Naive thymus-derived CD4-positive, alpha-beta T cell (primary cell): ENCODE measurements around the gene EMCN. TPM values are rescaled to one million over a fixed set of nuclear protein-coding genes. Genes with fewer than 3 reads are reported as not detected.

Source experiments
- ATAC-seq: fragments of 150-1000 bp; cut with Tn5 transposase; 2 replicates; pipeline ENCODE4 v1.10.0; 2021; ENCODE audit warnings: mild to moderate bottlenecking, moderate library complexity
- CTCF ChIA-PET: fragments of 350-600 bp; sonication (Branson Sonifier 250); formaldehyde crosslinking; loops from one replicate; lab custom pipeline; 2021; ENCODE audit warnings: antibody characterized with exemption; lab: Charles Lee
- POLR2A ChIA-PET: fragments of 350-600 bp; sonication (Branson Sonifier 250); formaldehyde crosslinking; loops from one replicate; lab custom pipeline; 2021; ENCODE audit warnings: antibody characterized with exemption, inconsistent platforms; lab: Charles Lee
- DNase-seq, 9 donors: peaks; one replicate each; pipeline versions ENCODE4 v3.0.0 to v3.0.0-alpha.2; 2020 to 2022; ENCODE audit warnings: mixed read lengths in 1 of 9
- H3K27ac ChIP-seq: one replicate; pipeline ENCODE4 v1.7.0; 2013; ENCODE audit warnings: mild to moderate bottlenecking, low read depth, low read length, moderate library complexity
- H3K27me3 ChIP-seq, 2 donors: one replicate each; pipeline ENCODE4 v1.7.0; 2013; ENCODE audit warnings: low read length in 2 of 2, mild to moderate bottlenecking in 2 of 2, moderate library complexity in 2 of 2; ENCODE audit not compliant: control insufficient read depth in 2 of 2, insufficient read depth in 2 of 2
- H3K36me3 ChIP-seq, 3 experiments: 1 replicate in 2 of 3; 2 replicates in 1 of 3; pipeline ENCODE4 v1.7.0; 2013; ENCODE audit warnings: low read length in 3 of 3, mild to moderate bottlenecking in 3 of 3, moderate library complexity in 1 of 3; ENCODE audit not compliant: insufficient read depth in 3 of 3, control insufficient read depth in 2 of 3
- H3K4me1 ChIP-seq, 2 donors: one replicate each; pipeline ENCODE4 v1.7.0; 2013; ENCODE audit warnings: low read length in 2 of 2, mild to moderate bottlenecking in 2 of 2, moderate library complexity in 1 of 2; ENCODE audit not compliant: control insufficient read depth in 2 of 2, insufficient read depth in 2 of 2
- H3K4me3 ChIP-seq: 2 replicates; pipeline ENCODE4 v1.7.0; 2013; ENCODE audit warnings: mild to moderate bottlenecking, low read length
- H3K9me3 ChIP-seq, 3 experiments: 1 replicate in 2 of 3; 2 replicates in 1 of 3; pipeline ENCODE4 v1.7.0; 2013; ENCODE audit warnings: low read length in 3 of 3; ENCODE audit not compliant: control insufficient read depth in 2 of 3
- H3K27ac Mint-ChIP-seq, 9 donors: one replicate each; pipeline ENCODE4 v1.8.0; 2020 to 2022; ENCODE audit warnings: mixed read lengths in 9 of 9, mild to moderate bottlenecking in 8 of 9, moderate library complexity in 5 of 9, inconsistent platforms in 2 of 9
- H3K27me3 Mint-ChIP-seq, 5 donors: one replicate each; pipeline ENCODE4 v1.8.0; 2021 to 2022; ENCODE audit warnings: mixed read lengths in 5 of 5, mild to moderate bottlenecking in 1 of 5
- H3K36me3 Mint-ChIP-seq, 5 donors: one replicate each; pipeline ENCODE4 v1.8.0; 2020 to 2022; ENCODE audit warnings: mixed read lengths in 5 of 5, mild to moderate bottlenecking in 3 of 5, inconsistent platforms in 1 of 5
- H3K4me1 Mint-ChIP-seq, 7 donors: one replicate each; pipeline ENCODE4 v1.8.0; 2020 to 2022; ENCODE audit warnings: mixed read lengths in 7 of 7, mild to moderate bottlenecking in 3 of 7, inconsistent platforms in 1 of 7
- H3K4me3 Mint-ChIP-seq, 10 donors: one replicate each; pipeline ENCODE4 v1.8.0; 2020 to 2022; ENCODE audit warnings: mild to moderate bottlenecking in 10 of 10, mixed read lengths in 10 of 10, moderate library complexity in 6 of 10, inconsistent platforms in 2 of 10
- H3K9me3 Mint-ChIP-seq, 11 donors: one replicate each; pipeline ENCODE4 v1.8.0; 2020 to 2022; ENCODE audit warnings: mixed read lengths in 11 of 11, mild to moderate bottlenecking in 4 of 11, inconsistent platforms in 1 of 11, moderate library complexity in 1 of 11
- intact Hi-C, 2 donors: fragments of 100-400 bp; cut with micrococcal nuclease; formaldehyde crosslinking; loops; one replicate each; pipeline ENCODE4 v1.15.1; 2023
- polyA plus RNA-seq, 2 donors: library from polyadenylated mRNA; unstranded; fragments of 300-500 nt; fragmentation: Illumina TruSeq; gene quantifications; one replicate each; pipeline ENCODE4 v1.2.3, GENCODE V29; 2021
- total RNA-seq, 6 experiments: library from RNA in 5 of 6; stranded (reverse) in 5 of 6; gene quantifications; 1 replicate in 5 of 6; 2 replicates in 1 of 6; pipeline ENCODE4 v1.2.3 and lab custom pipeline; 2021 to 2026

EMCN gene
- total RNA-seq, result not detected
- not detected for polyA plus RNA-seq
- not detected for total RNA-seq (lab: John Stamatoyannopoulos, UW)

GRCh38 chr4:100517864-100518341 is at the start of gene EMCN:
TSS of gene EMCN (minus strand) at chr4:100518022. CDS start at chr4:100517914, 108 bp downstream.
- Histone ChIP-seq H3K27me3 (no peaks in the 10 kb centered on the region), H3K4me3 (no peak within 1 kb of the TSS), H3K36me3 (no peaks in the 10 kb centered on the region), H3K4me1 (no peaks in the 10 kb centered on the region), H3K27ac (no peak within 1 kb of the TSS), H3K9me3 (no peaks in the 10 kb centered on the region)
- ATAC-seq, result no peak
- H3K27me3 Mint-ChIP-seq, result peaks cover 4 to 31% (median 9%) of the 10 kb centered on the region in 5 donors
- H3K4me3 Mint-ChIP-seq, result no peak within 1 kb of the TSS
- no peaks in the 10 kb centered on the region for H3K4me1 Mint-ChIP-seq
- CTCF ChIA-PET, result interaction anchor here (0.6 kb wide), 1 partner anchor 28 kb away, joined by 3 read pairs; no protein-coding TSS in a partner anchor
- peaks cover 0 to 4% (median 0%) of the 10 kb centered on the region in 11 donors for H3K9me3 Mint-ChIP-seq
- POLR2A ChIA-PET, result no interaction called here
- H3K36me3 Mint-ChIP-seq, result no peaks in the 10 kb centered on the region
- no peak for DNase-seq
- H3K27ac Mint-ChIP-seq, result no peak within 1 kb of the TSS
- intact Hi-C loops, result no loop called here

GRCh38 chr4:100566396-100566795 is 48.6 kb upstream of the EMCN start:
- Histone ChIP-seq H3K27me3 (no peaks in the 10 kb centered on the region), H3K9me3 (no peaks in the 10 kb centered on the region), H3K36me3 (no peaks in the 10 kb centered on the region), H3K27ac (no peak overlapping the region), H3K4me1 (peaks cover 0 to 6% of the 10 kb centered on the region in 2 donors), H3K4me3 (peak overlapping the region; percentile 27)
- peaks cover 0 to 2% (median 0%) of the 10 kb centered on the region in 5 donors for H3K36me3 Mint-ChIP-seq
- no peaks in the 10 kb centered on the region for H3K27me3 Mint-ChIP-seq
- ChIA-PET CTCF (no interaction called here), POLR2A (no interaction called here)
- DNase-seq, result no peak
- H3K27ac Mint-ChIP-seq, result no peak overlapping the region
- H3K4me1 Mint-ChIP-seq, result peaks cover 11 to 30% (median 24%) of the 10 kb centered on the region in 7 donors
- intact Hi-C loops, result no loop called here
- no peak for ATAC-seq
- peak overlapping the region in 8 of 10 donors; percentile 0 to 45 (median 30) for H3K4me3 Mint-ChIP-seq
- peaks cover 0 to 9% (median 0%) of the 10 kb centered on the region in 11 donors for H3K9me3 Mint-ChIP-seq

- Mint-ChIP-seq H3K36me3 (peaks cover 0 to 1% (median 0%) of the 10 kb centered on the region in 5 donors), H3K4me1 (no peaks in the 10 kb centered on the region), H3K9me3 (peaks cover 0 to 9% (median 0%) of the 10 kb centered on the region in 11 donors), H3K27me3 (peaks cover 4 to 17% (median 8%) of the 10 kb centered on the region in 5 donors), H3K27ac (no peak overlapping the region), H3K4me3 (no peak overlapping the region)
- no peak overlapping the region for H3K27ac ChIP-seq
- ATAC-seq (no peak), DNase-seq (no peak)
- CTCF ChIA-PET, result no interaction called here
- no peaks in the 10 kb centered on the region for H3K36me3 ChIP-seq
- POLR2A ChIA-PET, result no interaction called here
- no peaks in the 10 kb centered on the region for H3K27me3 ChIP-seq
- H3K9me3 ChIP-seq, result no peaks in the 10 kb centered on the region
- intact Hi-C loops, result no loop called here
- no peak overlapping the region for H3K4me3 ChIP-seq
- H3K4me1 ChIP-seq, result no peaks in the 10 kb centered on the region
These were observed 39.5 kb upstream of the EMCN start for GRCh38 chr4:100557306-100557705.

- Histone ChIP-seq H3K4me1 (no peaks in the 10 kb centered on the region), H3K9me3 (no peaks in the 10 kb centered on the region), H3K36me3 (no peaks in the 10 kb centered on the region), H3K27me3 (no peaks in the 10 kb centered on the region), H3K4me3 (no peak overlapping the region), H3K27ac (no peak overlapping the region)
- ChIA-PET CTCF (no interaction called here), POLR2A (no interaction called here)
- no peak overlapping the region for H3K4me3 Mint-ChIP-seq
- DNase-seq (no peak), ATAC-seq (no peak)
- peaks cover 0 to 1% (median 0%) of the 10 kb centered on the region in 5 donors for H3K36me3 Mint-ChIP-seq
- H3K4me1 Mint-ChIP-seq, result no peaks in the 10 kb centered on the region
- intact Hi-C loops, result no loop called here
- H3K9me3 Mint-ChIP-seq, result peaks cover 0 to 9% (median 0%) of the 10 kb centered on the region in 11 donors
- no peak overlapping the region for H3K27ac Mint-ChIP-seq
- peaks cover 4 to 17% (median 12%) of the 10 kb centered on the region in 5 donors for H3K27me3 Mint-ChIP-seq
These were observed 38.0 kb upstream of the EMCN start for GRCh38 chr4:100555611-100556337.

- Histone ChIP-seq H3K4me1 (peaks cover 0 to 5% of the 10 kb centered on the region in 2 donors), H3K27me3 (no peaks in the 10 kb centered on the region), H3K4me3 (no peak overlapping the region), H3K36me3 (no peaks in the 10 kb centered on the region), H3K27ac (no peak overlapping the region), H3K9me3 (no peaks in the 10 kb centered on the region)
- peaks cover 0 to 11% (median 0%) of the 10 kb centered on the region in 7 donors for H3K4me1 Mint-ChIP-seq
- DNase-seq (no peak), ATAC-seq (no peak)
- ChIA-PET POLR2A (no interaction called here), CTCF (no interaction called here)
- no peak overlapping the region for H3K27ac Mint-ChIP-seq
- no peak overlapping the region for H3K4me3 Mint-ChIP-seq
- H3K27me3 Mint-ChIP-seq, result peaks cover 0 to 4% (median 0%) of the 10 kb centered on the region in 5 donors
- no peaks in the 10 kb centered on the region for H3K36me3 Mint-ChIP-seq
- intact Hi-C loops, result no loop called here
- peaks cover 0 to 2% (median 0%) of the 10 kb centered on the region in 11 donors for H3K9me3 Mint-ChIP-seq
These were observed 30.4 kb upstream of the EMCN start for GRCh38 chr4:100548200-100548560.

- ChIA-PET POLR2A (interaction anchor here (0.7 kb wide), 1 partner anchor 1489 kb away, joined by 5 read pairs; no protein-coding TSS in a partner anchor), CTCF (interaction anchor here (1.3 kb wide), 1 partner anchor 17 kb away, joined by 3 read pairs; no protein-coding TSS in a partner anchor)
- no peak overlapping the region for H3K4me3 Mint-ChIP-seq
- H3K9me3 ChIP-seq, result no peaks in the 10 kb centered on the region
- H3K27ac Mint-ChIP-seq, result no peak overlapping the region
- H3K36me3 ChIP-seq, result no peaks in the 10 kb centered on the region
- no peaks in the 10 kb centered on the region for H3K27me3 ChIP-seq
- H3K4me1 Mint-ChIP-seq, result peaks cover 0 to 11% (median 0%) of the 10 kb centered on the region in 7 donors
- peaks cover 0 to 2% (median 0%) of the 10 kb centered on the region in 11 donors for H3K9me3 Mint-ChIP-seq
- intact Hi-C loops, result no loop called here
- no peak overlapping the region for H3K27ac ChIP-seq
- DNase-seq, result no peak
- H3K4me1 ChIP-seq, result peaks cover 0 to 5% of the 10 kb centered on the region in 2 donors
- ATAC-seq, result no peak
- no peaks in the 10 kb centered on the region for H3K36me3 Mint-ChIP-seq
- H3K27me3 Mint-ChIP-seq, result peaks cover 0 to 4% (median 0%) of the 10 kb centered on the region in 5 donors
- H3K4me3 ChIP-seq, result no peak overlapping the region
These were observed 29.8 kb upstream of the EMCN start for GRCh38 chr4:100547541-100548199.
